HG02588 (cell line): ENCODE measurements around the gene TMEM37.
"Not testable (repeated sequence)": the region's sequence is repeated elsewhere in the genome, so short reads cannot be mapped to it uniquely, and the experiment has no call there.

Source experiments
- ATAC-seq: cut with Tn5 transposase; IDR thresholded peaks from one replicate; pipeline ENCODE4 v1.9.1; 2021; ENCODE audit warnings: mild to moderate bottlenecking, moderate library complexity; ENCODE audit not compliant: unreplicated experiment

TMEM37 gene, protein sequence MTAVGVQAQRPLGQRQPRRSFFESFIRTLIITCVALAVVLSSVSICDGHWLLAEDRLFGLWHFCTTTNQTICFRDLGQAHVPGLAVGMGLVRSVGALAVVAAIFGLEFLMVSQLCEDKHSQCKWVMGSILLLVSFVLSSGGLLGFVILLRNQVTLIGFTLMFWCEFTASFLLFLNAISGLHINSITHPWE

DNA sequence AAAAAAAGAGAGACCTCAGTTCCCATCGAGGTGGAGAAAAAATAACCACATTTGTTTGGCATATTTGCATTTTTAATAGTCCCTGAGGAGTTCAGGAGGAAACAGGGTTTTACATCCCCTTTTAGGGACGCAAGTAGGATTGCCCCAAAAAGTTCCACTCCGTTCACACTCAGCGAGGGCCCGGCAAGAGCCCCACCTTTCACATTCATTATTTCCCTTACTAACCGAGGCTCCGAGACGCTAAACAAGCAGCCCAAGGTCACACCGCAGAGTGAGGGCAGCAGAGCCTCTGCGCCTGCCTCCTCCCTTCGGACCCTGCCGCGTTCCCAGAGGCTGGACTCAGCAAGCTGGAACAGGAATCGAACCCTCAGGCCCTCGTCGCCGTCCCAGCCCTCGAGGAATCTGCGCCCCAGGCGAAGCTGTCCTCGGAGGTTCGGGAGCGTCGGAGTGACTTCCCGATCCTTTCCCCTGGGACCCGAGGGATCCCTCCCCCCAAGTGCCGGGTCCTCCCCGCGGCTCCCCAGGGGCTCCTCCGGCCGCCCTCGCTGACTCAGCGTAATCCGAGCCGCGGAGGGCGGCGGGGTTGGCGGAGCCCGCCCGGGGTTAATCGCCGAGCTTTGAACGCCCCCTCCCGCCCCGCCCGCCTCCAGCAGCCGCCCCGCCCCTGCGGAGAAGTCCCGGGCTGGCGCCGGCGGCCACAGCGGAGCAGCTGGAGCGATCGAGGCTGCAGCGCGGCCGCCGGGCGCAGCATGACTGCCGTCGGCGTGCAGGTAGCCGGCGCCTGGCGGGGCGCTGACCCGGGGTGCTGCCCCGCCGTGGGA, at the start of gene TMEM37:
TMEM37 (plus strand) TSS at position 700 of the 821 bp plus-strand sequence; CDS start at position 750, 50 bp downstream.
- ATAC-seq: peak; percentile 72

GRCh38 chr2:119383410-119384140, 48.1 kb upstream of the TMEM37 start:
- no peak for ATAC-seq

GRCh38 chr2:119384971-119385370, 46.7 kb upstream of the TMEM37 start:
- no peak for ATAC-seq

- no peak for ATAC-seq
These were observed 46.2 kb upstream of the TMEM37 start for GRCh38 chr2:119385466-119385865.

DNA sequence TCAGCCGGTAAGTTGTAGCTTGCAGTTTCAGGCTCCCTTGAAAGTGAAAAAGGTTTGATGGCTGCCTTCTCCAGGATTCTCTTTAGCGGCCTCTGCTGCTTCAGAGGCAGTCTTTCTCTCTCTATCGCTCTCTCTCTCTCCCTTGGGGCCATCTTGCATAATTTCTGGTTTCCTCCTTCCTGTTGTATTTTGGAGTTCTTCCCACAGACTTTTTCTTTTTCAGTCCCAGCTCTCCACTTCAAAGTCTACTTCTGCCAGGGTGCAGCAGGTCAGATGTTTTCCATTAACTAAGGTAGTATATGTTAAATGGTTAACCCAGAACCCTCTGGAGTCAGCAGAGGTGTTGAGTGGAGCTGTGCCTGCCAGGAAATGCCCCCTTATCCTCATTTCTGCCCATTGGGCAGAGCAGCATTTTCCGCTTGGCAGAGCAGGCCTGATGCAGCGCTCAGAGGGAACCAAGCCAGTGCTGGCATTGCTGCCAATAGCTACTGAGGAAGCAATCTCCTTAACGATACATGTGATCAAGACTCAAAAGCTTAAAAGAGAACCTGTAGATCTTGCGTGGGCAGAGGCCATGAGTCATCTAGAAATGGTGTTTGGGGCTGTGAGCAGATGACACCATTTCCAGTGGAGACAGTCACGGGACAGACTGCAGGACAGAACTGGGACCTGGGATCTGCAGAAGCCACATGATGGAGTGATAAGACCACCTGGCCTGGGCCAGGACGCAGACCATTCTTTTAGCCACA, 44.1 kb upstream of the TMEM37 start:
- peak; percentile 90 for ATAC-seq

GRCh38 chr2:119389615-119390306, 41.9 kb upstream of the TMEM37 start:
- no peak for ATAC-seq

GRCh38 chr2:119393971-119394748, 37.5 kb upstream of the TMEM37 start:
- no peak for ATAC-seq

GRCh38 chr2:119397196-119397595, 34.5 kb upstream of the TMEM37 start:
- ATAC-seq: no peak

- ATAC-seq: no peak
These were observed 29.5 kb upstream of the TMEM37 start for GRCh38 chr2:119402106-119402505.

- ATAC-seq: no peak
These were observed 28.8 kb upstream of the TMEM37 start for GRCh38 chr2:119402645-119403560.

DNA sequence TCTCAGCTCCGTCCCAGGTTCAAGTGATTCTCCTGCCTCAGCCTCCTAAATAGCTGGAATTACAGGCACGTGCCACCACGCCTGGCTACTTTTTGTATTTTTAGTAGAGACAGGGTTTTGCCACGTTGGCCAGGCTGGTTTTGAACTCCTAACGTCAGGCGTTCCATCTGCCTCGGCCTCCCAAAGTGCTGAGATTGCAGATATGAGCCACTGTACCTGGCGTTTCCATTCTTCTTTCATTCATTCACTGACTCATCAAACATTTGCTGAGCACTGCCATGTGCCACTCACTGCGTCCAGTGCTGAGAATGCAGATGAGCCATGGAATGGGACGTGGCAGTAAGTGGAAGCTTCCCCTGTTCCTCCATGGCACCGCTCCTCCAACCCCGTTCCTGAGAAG, 28.0 kb upstream of the TMEM37 start:
- ATAC-seq: not testable (repeated sequence)

GRCh38 chr2:119405151-119405550, 26.5 kb upstream of the TMEM37 start:
- ATAC-seq: no peak

DNA sequence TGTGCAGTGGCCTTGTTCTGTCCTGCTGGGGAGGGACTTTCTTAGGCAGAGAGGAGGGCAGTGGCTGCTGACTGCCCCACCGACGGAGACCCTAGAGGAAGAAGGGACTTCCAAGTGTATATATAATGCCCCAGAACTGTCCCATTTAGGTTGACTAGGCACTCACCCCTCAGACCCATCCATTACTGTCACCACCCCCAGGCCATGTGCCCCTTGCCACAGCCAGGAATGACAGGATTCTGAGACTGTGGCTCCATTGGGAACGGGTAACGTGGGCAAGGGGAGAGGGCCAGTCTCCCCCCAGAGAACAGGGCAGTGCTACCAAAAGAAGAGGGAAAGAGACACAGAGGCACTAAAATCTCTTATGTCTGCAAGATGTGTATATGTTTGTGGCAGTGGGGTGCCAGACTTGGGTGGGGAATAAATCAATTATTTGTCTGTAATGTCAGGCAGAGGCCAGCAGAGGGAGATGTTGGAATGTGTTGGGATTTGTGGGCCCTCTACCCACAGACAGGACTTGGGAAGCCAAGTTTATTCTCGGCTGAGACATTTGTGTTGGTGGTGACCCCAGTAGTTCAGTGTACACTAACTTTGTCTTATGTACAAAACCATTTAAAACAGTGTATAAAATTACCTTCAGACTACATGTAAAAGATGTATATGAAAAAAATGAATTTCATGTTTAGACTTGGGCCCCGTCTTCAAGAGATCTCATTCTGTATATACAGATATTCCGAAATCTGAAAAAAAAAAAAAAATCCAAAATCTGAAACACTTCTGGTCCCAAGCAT, 24.0 kb upstream of the TMEM37 start:
- no peak for ATAC-seq

- ATAC-seq: no peak
These were observed 23.4 kb upstream of the TMEM37 start for GRCh38 chr2:119408221-119408619.

DNA sequence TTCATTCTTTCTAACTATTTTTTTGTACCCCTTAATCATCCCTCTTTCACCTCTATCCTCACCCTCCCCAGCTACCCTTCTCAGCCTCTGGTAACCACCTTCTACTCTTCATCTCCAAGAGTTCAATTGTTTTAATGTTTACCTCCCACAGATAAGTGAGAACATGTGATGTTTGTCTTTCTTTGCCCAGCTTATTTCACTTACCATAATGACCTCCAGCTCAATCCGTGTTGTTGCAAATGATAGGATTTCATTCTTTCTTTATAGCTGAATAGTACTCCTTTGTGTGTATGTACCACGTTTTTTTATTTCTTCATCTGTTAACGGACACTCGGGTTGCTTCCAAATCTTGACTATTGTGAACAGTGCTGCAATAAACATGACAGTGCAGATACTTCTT, 22.1 kb upstream of the TMEM37 start:
- no peak for ATAC-seq

GRCh38 chr2:119414894-119415293, 16.8 kb upstream of the TMEM37 start:
- no peak for ATAC-seq

- no peak for ATAC-seq
These were observed 16.0 kb upstream of the TMEM37 start for GRCh38 chr2:119415630-119416029.
